Left hindlimb (tissue), 1 donor: ENCODE measurements around the gene NPC2.
A peak's percentile ranks its signal among the peaks of the same experiment; 100 is the strongest.
"Not testable (repeated sequence)": the region's sequence is repeated elsewhere in the genome, so short reads cannot be mapped to it uniquely, and the experiment has no call there.

ENCODE experiments used
- DNase-seq: peaks from one replicate; pipeline ENCODE4 v3.0.0-alpha.2; 2018

Gene NPC2

DNA sequence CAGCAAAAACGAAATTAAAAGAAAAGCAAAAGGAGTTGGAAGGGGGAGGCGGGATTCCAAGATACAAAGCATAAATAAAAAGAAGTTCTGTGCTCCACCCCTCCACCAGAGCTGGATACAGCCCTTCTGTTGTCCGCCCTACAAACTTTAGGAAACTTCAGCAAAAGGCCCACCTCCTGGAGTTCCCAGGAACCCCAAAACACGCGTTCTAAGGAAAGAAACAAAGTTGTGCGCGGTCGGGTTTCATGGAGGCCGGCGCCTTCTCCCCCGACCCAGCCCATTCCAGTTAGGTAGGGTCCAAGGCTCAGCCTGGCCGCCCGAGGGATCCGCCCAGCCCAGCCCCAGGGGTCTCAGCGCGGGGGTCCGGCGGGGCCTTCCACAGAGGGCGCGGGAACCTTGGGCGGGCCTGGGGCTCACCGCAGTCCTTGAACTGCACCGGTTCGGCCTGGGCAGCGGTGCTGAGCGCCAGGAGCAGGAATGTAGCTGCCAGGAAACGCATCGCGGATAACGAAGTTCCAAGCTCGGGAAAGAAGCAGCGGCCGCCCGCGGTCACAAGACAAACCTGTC lies at the start of gene NPC2:
Gene NPC2 (minus strand): TSS at position 530 of the 567 bp plus-strand sequence. CDS start 31 bp downstream, at position 499.
- DNase-seq = peak; percentile 63

DNA sequence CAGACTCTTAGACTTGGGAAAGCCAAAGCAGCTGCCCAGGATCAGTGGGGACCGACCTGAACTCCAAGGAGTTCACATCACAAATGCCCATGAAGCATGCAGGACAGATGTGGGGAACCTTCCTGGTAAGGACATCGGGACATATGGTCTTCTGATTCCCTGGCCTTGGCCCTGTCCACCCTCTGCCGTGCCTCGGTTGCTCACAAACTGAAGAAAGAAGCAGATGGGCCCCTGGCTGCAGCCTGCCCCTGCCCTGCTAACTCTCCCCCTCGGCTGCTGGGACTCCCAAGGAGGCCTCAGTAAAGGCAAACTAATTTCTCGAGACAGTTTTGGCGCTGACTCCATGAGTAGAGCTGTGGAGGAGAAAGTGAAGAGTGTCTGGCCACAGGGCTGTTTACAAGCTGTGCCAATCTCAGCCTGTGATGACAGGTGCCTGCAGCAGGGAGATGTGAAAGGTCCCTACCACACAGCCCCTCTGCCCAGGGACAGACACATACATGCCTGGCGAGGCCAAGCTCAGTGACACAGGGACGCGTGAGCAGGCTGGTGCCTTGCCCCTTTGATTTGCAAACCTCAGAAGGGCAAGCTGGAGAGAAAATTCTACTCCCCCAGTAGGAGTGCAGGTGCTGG lies 49.1 kb upstream of the NPC2 start:
- DNase-seq = no peak

DNA sequence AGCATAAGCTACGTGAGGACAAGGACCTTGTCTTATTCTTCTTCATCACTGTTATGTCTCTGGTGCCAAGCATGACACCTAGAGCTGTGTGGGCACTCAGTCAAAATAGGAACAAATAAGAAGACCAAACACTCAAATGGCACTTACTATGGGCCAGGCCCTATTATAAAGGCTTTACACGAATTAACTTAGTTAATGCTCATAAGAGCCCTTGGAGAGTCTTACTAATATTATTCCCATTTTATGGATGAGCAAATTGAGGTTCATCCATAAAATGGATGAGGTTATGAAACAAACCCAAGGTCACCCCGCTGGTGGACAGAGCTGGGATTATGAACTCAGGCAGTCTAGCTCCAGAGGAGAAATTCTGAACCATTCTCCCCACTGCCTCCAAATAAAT lies 48.1 kb upstream of the NPC2 start:
- no peak for DNase-seq

DNA sequence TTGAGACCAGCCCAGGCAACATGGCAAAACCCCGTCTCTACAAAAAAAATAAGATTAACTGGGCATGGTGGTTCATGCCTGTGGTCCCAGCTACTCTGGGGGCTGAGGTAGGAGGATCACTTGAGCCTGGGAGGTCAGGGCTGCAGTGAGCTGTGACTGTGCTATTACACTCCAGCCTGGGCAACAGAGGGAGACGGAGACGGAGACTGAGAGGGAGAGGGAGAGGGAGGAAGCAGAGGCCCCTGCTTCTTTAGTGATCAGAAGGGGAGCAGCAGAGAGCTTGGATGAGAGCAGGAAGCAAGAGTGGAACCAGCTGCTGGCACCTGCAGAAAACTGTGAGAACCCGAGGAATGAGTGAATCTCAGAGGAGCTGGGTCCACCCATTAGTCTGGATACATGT lies 46.4 kb upstream of the NPC2 start:
- DNase-seq = no peak

DNA sequence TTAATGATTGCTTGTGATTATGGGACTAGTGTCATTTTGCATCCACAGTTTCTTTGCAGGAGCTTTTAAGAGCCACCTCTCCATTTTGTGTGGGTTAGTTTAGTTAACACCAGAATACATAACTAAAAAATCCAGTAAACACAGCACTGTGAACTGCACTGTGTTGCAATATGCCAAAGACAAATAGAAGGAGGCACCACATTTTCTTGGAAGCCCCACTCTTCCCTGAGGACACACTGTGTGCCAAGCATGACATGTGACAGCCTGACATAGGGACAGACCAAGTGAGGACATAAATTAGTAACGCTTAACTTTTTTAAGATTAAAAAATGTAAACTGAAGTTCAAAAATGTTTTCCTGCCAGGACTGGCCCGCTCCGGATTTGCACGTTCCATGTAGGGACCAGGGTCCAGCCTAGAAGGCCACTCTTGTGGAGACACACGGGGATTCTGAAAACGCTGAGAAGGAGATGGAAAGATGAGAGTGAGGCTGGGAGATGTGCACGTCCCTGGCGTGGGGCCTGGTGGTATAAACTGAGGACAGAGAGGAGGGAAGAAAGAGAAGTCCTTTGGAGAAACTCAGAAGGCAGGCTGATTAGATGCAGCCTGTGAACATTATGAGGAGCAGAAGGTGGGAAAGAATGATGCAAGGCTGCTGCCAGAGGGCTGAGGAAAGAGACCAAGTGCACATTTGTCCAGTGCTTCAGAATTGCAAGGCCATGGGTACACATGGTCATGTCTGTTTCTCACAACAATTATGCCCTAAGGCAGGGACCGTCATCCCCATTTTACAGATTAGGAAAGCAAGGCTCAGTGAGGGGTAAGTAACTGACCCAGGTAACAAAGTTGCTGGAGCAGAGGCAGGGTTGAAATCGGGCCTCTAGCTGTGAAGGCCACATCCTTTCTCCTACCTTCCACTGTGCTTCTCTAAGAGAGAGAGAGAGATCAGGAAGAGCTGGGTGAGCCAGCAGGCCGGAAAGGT lies 45.6 kb upstream of the NPC2 start:
- no peak for DNase-seq

DNA sequence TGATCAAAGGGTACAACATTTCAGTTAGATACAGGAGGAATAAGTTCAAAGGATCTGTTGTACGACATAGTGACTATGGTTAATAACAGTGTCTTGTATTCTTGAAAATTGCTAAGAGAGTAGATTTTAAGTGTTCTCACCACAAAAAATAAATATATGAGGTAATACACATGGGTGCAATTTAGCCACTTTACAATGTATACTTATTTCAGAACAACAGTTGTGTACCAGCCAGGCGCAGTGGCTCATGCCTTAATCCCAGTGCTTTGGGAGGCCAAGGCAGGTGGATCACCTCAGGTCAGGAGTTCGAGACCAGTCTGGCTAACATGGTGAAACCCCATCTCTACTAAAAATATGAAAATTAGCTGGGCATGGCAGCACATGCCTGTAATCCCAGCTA lies 43.2 kb upstream of the NPC2 start:
- DNase-seq = not testable (repeated sequence)

DNA sequence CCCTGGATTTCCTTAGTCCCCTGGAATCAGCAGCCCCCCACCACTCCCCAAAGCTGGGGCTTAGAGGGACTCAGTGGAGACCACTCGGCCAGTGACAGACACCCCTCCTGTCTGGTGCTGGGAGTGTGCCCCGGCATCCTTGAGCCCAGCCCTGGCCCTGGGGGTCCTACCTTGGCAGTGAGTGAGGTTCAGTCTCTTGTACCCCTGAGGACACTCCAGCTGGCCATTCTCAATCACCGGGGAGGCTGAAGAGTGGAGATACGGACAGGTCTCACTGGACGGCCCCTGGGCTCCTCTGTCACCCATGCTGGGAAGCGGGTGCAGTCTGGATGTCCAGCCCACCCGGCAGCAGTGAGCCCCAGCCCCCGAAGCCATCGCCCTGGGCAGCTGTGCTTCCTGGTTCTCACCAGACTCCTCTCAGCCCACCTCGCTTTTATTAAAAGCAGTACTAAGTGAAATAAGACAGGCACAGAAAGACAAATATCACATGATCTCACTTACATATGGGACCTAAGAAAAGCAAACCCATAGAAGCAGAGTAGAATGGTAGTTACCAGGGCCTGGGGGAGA lies 42.7 kb upstream of the NPC2 start:
- no peak for DNase-seq

DNA sequence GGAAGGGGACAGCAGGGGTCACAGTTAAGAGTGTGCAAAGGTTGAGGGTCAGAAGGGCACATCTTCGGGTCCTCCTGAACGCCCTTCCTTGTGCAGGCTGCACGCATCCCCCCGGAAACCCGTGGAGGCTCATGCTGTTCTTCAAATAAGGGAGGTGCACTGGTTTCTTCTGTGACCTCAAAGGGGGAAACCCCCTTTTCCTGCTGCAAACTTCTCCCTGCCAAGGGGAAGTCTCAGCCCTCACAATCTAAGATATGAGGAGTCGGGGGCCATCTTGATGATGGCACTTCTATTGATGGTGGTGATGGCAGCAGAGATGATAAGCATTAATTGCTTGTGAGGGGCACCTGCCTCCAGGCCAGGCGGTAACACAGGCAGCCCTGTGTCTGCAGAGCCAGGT lies 40.5 kb upstream of the NPC2 start:
- no peak for DNase-seq

DNA sequence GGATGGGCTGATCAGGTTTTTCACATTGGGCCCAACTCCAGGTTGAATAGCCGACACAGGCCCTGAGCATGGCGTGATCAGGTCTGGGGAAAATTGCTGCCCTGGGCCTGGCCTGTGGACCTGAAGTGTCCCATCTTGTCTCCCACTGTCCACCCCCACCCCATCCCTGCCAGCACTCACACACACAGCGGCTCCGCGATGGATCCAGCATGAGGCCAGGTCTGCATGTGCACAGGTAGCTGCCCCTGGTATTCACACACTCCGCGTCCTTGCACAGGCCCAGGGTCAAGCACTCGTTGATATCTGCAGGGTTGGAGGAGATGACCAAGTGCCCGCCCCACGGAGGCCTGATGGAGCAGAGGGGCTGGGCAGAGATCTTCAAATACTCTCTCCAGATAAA lies 39.1 kb upstream of the NPC2 start:
- DNase-seq = no peak

DNA sequence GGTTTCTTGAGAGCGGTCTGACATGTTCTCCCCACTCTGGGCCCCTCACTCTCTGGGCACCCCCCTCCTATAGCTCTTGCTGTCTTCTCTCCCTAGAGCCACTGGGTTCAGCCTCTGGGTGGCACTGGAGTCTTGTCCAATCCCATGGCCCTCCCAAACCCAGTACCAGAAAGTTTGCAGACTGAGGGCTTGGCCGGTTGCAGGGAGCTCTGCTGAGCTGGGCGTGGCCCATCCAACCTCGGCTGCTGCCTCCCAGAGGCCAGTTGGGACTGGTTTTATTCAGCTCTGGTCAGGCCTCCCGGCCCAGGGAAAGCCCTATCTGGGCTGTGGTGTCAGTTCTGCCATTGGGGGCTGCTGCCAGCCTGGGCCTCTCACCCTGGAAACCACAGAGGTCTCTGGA lies 38.4 kb upstream of the NPC2 start:
- no peak for DNase-seq

DNA sequence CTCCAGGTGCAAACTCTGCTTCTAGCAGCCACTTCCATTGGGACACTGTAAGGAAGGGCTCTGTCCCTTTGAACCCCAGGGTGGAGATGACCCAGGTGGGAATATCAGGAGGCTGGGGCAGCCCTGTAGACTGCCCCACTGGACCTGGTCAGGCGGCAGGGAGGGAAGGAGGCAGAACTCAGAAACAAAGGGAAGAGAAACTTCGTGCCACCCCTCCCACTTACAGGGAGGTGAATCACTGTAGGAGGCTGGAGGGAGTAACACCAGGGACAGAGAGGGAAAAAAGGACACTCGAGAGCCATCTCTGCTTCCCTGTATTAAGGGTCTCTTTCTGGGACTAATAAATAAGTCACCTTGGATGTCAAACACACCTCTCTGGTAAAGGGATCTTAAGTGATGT lies 37.9 kb upstream of the NPC2 start:
- no peak for DNase-seq

DNA sequence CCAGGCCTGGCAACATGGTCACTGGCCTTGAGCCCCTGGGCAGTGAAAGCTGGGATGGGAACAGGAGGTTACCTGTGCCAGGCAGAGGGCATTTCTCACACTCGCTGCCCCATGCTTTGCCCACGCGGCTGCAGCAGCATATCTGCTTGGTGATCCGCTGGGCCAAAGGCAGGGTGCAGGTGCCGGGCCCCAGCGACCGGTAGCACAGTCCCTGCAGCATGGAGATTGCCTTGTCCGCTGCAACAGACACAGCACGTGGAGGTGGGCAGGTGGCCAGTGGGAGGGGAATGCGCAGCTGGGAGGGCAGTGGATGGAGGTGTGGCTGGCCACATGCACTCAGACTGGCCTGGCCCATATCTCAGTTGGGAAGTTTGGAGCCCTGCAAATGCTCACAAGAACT lies 35.8 kb upstream of the NPC2 start:
- DNase-seq = no peak

DNA sequence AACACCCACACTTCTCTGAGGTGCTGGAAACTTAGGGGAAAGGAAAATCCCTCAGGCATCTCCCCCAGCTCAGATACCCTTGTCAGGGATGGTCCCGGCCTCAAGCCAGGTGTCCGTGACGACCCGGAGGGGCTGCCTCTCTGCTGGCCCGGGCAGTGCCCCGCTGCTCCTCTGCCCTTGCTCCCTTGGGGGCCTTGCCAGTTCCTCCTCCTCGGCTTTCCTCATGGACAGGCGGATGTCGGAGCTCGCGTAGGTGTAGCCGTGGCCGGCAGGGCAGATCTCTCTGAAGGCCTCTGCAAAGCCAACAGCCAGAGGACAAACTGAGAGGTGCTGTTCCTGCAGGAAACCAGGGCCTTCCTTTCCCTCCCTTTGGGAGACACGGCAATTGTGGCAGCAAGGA lies 35.3 kb upstream of the NPC2 start:
- DNase-seq = no peak

DNA sequence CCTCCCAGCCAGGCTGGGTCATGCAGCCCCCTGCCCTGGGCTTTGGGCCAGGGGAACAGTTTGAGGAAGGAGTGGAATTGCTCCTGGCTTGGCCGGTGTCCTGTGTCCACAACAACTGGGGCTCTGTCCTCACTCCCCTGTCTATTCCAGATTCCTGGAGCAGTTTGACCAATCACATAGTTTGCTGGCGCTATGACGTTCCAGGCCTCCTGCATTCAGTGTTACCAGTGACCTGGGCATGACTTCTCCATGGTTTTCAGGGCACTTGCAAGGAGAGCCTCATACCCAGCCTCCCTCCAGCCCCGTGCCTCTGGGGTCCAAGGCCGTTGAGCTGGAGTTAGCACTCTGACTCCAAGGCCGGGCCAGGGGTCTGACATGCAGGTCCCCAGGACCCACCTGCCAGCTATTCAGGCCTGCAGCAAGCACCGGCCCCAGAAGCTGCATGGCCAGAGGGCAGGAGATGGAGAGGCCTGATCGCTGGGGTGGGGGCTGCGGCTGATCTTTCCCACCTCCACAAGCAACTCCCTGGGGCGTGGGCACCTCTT lies 34.7 kb upstream of the NPC2 start:
- DNase-seq = no peak

DNA sequence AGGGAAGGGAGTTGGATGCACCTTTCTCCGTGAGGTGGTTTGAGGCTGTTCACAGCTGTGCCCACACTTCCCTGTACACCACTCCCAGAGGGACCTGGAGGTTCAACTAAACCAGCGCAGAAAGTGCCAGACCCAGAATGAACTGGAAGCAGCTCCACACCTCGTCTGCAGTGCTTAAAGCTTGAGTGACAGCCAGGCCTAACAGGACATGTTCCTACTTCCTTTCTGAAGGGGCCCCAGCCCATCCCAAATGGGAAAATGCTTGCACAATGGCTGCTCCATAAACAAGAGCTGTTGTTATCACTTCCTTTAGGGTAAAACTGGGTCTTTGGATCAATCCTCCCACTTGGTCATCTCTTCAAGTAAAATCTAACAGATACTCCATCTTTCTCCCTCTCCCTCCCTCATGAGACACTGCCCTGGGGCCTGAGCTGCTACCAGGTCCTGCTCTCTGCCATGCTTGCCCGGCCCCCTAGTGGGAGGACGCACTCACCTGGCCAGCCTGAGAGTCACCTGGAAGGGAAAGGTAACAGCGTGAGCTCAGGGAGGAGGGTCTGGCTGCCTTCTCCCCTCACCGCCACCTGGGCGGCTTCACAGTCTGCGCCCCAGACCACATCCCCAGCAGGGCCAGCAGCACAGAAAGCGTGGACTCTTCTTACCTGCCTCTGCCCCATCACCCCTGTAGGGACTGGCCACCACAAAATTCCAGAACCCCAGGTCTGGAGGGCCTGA lies 33.9 kb upstream of the NPC2 start:
- no peak for DNase-seq

DNA sequence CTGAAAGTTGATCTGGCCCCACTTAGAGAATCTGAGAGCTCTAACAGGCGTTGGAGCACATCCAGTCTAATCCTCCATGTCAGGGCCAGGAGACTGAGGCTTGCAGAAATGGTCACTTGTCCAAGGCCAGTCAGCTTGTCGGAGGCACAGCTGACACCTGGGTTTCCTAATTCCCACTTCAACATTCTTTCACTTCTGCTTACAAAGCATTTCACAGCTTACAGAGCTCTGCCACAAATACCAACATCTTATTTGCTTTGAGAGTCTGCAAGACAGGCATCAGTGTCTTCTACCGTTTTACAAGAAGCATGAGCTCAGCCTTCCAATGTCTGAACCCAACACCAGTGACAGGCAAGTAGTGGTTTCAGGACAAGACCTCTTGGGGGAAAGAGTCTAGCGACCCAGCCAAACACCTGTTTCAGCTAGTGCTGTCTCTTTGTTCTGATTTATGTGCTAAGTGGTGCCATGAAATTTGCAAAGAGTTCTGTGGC lies 32.3 kb upstream of the NPC2 start:
- DNase-seq = no peak

DNA sequence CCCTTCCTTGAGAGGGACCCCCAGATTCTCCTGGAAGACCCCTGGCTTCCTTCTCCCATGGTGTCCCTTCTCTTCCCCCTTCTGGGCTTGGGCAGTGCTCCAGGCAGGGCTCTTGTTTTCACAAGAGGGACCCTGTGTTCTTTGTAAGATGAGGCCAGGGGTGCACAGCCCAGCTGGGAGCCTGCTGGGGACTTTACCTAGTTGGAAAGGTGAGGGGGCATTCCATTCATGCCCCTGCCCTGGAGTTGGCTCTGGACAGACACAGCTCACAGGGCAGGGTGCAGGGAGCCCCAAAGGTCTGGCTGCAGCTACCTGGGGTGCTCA lies 31.7 kb upstream of the NPC2 start:
- no peak for DNase-seq

DNA sequence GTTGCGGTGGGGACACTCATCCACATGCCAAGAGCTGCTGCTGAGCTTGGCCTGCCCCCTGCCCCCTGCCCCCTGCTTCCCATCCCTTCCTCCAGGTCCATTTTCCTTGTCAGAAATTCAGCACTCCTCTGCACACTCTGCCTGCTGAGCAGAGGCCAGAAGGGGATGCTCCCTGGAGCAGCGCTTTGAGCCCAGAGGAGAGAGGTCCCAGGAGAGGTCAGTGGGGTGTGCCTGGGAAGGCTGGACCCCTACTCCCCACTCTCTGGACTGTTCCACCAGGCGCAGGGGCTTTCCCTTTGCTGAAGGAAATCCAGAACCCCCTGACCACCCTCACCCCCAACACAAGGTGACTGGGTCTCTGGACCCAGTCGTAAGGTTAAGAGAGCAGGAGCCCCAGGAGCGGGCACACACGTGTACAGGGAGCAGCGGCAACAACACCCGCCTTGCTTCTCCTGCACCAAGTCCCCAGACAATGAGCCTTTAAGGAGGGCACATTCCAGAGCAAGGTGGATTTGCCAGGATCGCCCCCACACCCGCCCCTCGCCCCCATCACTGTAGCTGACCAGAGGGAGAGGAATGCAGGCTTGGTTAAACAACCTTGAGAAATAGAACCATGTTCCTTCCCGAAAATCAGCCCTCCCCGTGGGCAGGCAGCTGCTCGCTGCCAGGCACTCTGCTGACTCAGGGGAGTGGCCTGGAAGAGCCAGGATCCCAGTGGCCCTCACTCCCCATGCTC lies 31.1 kb upstream of the NPC2 start:
- DNase-seq = no peak

DNA sequence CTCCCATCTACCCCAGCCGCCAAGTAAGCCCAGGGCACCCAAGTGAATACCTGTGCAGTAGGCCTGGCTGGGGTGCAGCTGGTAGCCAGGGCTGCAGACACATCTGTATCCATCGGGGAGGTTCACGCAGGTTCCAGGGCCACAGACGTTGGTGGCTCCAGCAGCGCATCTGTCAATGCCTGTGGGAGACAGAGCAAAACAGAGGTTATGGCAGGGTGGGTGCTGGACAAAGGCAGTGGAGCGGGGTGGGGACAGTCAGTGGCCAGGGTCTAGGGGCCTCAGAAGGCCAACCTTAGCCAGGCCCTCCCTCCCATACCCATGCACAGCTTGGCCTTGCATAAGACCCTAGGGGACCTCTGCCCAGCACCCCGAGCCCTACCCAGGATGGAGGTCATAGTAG lies 29.6 kb upstream of the NPC2 start:
- no peak for DNase-seq

DNA sequence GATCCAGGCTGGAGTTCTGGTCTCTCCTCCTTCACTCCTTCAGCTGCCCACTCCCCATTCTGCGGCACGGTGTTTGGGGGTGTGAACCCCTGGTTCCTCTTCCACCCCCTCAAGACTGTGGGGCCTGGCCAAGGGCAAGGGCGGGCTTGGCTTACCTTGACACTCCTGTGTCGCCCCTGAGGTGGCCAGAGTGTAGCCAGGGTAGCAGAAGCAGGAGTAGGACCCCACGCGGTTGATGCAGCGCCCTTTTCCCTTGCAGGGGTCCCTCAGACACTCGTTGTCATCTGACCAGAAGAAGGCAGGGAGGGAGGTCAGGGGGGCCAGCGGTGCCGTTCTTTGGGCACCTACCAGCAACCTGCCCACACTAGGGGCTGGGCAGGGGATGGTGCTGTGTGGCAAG lies 28.7 kb upstream of the NPC2 start:
- no peak for DNase-seq

DNA sequence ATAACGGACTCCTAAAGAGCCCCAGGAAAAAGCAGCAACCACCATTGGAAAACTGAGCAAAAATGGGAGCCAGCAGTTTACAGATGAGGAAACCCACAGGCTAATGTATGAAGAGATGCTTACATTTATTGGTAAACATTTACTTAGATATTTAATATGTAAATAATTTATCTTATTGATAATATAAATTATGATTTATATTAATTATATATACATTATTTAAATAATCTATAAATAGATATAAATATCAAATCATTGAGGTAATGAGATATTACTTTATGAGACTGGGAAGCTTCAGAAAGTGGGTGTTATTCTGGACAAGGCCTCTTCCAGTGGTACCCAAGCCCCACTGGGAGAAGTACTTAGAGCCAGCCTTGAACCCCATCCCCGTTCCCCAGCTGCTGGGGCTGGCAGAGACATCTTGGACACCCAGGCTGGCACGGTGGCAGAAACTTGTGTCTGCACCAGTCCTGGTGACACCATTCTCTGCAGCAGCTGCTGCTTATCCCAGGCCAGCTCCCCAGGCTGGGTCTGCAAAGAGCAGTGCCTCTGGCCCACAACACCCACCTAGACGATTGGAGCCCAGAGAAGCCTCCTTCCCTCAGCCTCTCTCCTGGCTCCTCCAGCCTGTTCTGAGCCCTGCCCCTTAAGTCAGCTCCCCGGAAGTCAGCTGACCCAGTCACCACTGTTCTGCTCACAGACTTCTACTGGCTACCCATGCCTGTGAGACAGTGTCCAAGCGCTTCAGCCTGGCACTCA lies 26.4 kb upstream of the NPC2 start:
- no peak for DNase-seq
